ENCODE data around the gene ANKEF1.
"Not testable (repeated sequence)": the region's sequence is repeated elsewhere in the genome, so short reads cannot be mapped to it uniquely, and the experiment has no call there.

ANKEF1 gene

GRCh38 chr20:10033905-10034650 lies 709 bp upstream of the ANKEF1 start:
- Histone ChIP-seq H3K4me3 (peak overlapping the region; percentile 50 to 64), H3K9me3 (no peaks in the 10 kb centered on the region), H3K36me3 (no peaks in the 10 kb centered on the region), H3K4me1 (peaks cover 0 to 5% (median 0%) of the 10 kb centered on the region in 4 donors), H3K27ac (no peak overlapping the region), H3K27me3 (no peaks in the 10 kb centered on the region)
- intact Hi-C loops (cut with DNase I; ENCODE audit: low total_unique reads): no loop called here
- DNase-seq: no peak
- TF ChIP-seq CTCF (IDR thresholded peaks at IDR 0.05): no peak

GRCh38 chr20:10036321-10036720 lies 1.5 kb downstream of the ANKEF1 start:
- H3K9me3 ChIP-seq; H3K27me3 ChIP-seq; H3K4me1 ChIP-seq; intact Hi-C loops (cut with DNase I; ENCODE audit: low total_unique reads); H3K27ac ChIP-seq; H3K36me3 ChIP-seq; DNase-seq; H3K4me3 ChIP-seq: not testable (repeated sequence)

GRCh38 chr20:10040070-10040975 lies 5.5 kb downstream of the ANKEF1 start:
- Histone ChIP-seq H3K9me3 (no peaks in the 10 kb centered on the region), H3K27ac (no peak overlapping the region), H3K4me3 (no peak overlapping the region), H3K4me1 (no peaks in the 10 kb centered on the region), H3K36me3 (no peaks in the 10 kb centered on the region), H3K27me3 (no peaks in the 10 kb centered on the region)
- TF ChIP-seq CTCF (IDR thresholded peaks at IDR 0.05): no peak
- DNase-seq: no peak
- intact Hi-C loops (cut with DNase I; ENCODE audit: low total_unique reads): no loop called here

- TF ChIP-seq CTCF (IDR thresholded peaks at IDR 0.05): no peak
- intact Hi-C loops (cut with DNase I; ENCODE audit: low total_unique reads): no loop called here
Measured at GRCh38 chr20:10042086-10042485, 7.3 kb downstream of the ANKEF1 start.

GRCh38 chr20:10047427-10047826 lies 12.6 kb downstream of the ANKEF1 start:
- TF ChIP-seq CTCF (IDR thresholded peaks at IDR 0.05): no peak
- intact Hi-C loops (cut with DNase I; ENCODE audit: low total_unique reads): no loop called here
- no peaks in the 10 kb centered on the region for H3K9me3 ChIP-seq
- H3K36me3 ChIP-seq: no peaks in the 10 kb centered on the region
- no peaks in the 10 kb centered on the region for H3K27me3 ChIP-seq
- no peak overlapping the region for H3K4me3 ChIP-seq
- DNase-seq: no peak
- no peaks in the 10 kb centered on the region for H3K4me1 ChIP-seq
- H3K27ac ChIP-seq: no peak overlapping the region

More at GRCh38 chr20:10042086-10042485, 7.3 kb downstream of the ANKEF1 start:
- DNase-seq: no peak
- no peaks in the 10 kb centered on the region for H3K9me3 ChIP-seq
- no peaks in the 10 kb centered on the region for H3K27me3 ChIP-seq
- H3K27ac ChIP-seq: no peak overlapping the region
- no peaks in the 10 kb centered on the region for H3K4me1 ChIP-seq
- H3K36me3 ChIP-seq: no peaks in the 10 kb centered on the region
- no peak overlapping the region for H3K4me3 ChIP-seq

- Histone ChIP-seq H3K9me3 (no peaks in the 10 kb centered on the region), H3K27ac (no peak overlapping the region), H3K4me3 (no peak overlapping the region), H3K36me3 (peaks cover 0 to 17% (median 0%) of the 10 kb centered on the region in 3 donors), H3K27me3 (no peaks in the 10 kb centered on the region), H3K4me1 (no peaks in the 10 kb centered on the region)
- DNase-seq: no peak
- intact Hi-C loops (cut with DNase I; ENCODE audit: low total_unique reads): no loop called here
- TF ChIP-seq CTCF (IDR thresholded peaks at IDR 0.05): no peak
Measured at GRCh38 chr20:10051185-10051584, 16.4 kb downstream of the ANKEF1 start.

All from tibial artery (tissue), 4 donors.